ENCODE measurements around the gene RELL1.

The RELL1 gene

DNA sequence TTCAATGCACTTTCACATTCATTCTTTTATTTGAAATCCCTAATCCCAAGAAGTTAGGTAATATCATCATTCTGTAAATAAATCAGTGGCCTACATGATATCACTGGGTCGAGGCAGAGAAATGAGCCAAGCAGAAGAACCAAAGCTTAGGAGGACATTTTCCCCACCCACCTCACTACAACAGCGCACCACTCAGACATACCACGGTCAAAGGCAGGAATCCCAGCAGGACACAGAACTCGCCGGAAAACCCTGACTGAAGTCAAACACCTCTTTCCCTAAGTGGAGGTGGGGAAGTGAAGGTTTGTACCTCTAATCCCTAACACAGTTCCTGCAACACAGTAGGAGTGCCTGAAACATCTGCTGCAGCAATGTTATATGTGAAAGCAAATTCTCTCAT, 21.5 kb downstream of the RELL1 start:
- no peak for DNase-seq

- no peak for DNase-seq
Observed at GRCh38 chr4:37663552-37663951, 22.6 kb downstream of the RELL1 start.

- peak; percentile 47 to 65 for DNase-seq
Observed at GRCh38 chr4:37662861-37663390, 23.2 kb downstream of the RELL1 start.

DNA sequence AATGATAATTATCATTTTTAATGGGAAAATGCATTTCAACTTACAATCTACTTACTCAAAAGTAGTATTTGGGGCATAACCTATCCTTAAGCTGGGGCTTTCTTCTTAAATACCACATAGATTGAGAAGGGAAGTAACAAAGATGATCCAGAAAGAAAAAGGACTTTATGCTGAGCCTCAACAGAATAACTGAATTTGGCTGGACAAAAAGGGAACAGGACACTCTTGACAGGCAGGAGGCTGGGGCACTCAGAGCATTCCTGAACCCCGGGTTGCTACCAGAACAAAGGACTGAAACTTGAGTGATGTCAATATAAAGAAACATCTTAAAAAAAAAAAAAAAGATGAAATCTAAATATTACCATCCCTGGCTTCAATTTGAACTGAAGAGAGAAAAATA, 23.9 kb downstream of the RELL1 start:
- no peak for DNase-seq

DNA sequence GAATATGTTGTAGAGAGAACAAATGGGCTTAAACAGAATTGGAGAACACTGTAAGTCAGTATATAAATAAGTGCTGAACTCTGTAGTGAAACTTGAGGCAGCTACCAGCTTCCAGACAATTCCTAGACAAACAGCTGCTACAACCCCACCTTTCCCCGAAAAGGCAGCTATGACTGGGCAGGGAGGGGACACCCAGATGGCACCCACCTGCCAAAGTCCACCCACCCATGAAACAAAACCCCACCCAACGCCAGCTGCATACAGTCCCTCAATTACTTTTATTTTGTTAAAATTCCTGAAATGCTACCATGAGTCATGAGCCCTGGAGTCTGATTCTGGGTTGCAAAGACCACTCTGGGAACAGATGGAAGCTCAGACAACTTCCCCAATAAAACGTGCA, 24.4 kb downstream of the RELL1 start:
- no peak for DNase-seq

- DNase-seq, result no peak
Observed at GRCh38 chr4:37659696-37660095, 26.5 kb downstream of the RELL1 start.

DNA sequence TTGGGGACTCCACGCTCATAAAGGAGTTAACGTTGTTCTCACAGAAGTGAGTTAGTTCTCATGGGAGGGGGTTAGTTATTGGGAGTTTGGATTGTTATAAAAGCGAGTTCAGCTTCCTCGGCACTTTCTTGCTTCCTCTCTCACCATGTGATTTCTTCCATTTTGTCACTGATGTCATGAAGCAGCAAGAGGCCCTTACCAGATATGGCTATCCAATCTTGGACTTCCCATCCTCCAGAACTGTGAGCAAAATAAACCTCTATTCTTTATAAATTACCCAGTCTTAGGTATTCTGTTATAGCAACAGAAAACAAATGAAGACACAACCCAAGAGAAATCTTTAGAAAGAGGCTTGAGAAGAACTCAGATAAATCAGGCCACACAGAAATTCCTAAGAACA, 29.5 kb downstream of the RELL1 start:
- no peak for DNase-seq

DNA sequence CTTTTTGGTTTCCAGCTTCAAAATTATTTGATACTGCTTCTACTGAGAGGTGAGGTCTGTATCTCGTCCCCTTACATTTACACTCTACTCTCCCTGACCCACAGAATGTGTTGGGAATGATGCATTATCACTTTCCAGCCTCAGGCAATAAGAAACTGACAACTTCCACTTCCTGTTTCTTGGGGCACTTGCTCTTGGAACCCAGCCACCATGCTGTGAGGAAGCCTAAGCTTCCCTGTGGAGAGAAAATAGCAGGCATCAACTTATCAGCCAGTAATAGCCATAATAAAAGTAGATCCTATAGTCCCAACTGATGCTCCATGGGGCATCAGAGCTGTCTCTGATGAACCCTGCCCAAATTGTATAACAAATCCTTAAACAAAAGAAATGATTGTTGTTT, 32.6 kb downstream of the RELL1 start:
- DNase-seq, result no peak

- no peak for DNase-seq
Observed at GRCh38 chr4:37652747-37653527, 33.2 kb downstream of the RELL1 start.

DNA sequence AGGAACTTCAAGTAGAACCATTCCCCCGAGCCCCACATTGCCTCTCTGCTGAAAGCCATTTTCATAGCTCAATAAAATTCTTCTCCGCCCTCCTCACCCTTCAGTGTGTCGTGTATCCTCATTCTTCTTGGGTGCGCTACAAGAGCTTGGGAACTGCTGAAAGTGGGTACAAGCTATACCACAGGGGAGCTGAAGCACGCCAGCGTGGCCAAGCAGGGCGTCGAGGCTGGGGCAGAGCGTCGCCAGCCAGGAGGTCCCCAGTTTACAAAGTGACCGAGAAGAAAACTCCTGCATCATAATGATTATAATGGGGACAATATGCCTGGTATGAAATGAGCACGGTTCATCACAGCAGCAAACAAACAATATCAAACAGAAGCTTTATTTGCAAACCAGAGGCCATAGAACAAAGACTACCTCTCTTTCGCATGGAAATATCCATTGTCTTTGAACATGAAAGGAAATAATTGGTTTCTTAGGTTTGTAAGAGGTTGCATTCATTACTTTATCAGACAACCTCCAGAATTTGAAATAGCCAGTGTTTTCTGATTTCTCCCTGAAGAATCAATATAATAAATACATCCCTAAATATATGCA, 34.3 kb downstream of the RELL1 start:
- DNase-seq, result no peak

- no peak for DNase-seq
Observed at GRCh38 chr4:37650481-37650880, 35.7 kb downstream of the RELL1 start.

DNA sequence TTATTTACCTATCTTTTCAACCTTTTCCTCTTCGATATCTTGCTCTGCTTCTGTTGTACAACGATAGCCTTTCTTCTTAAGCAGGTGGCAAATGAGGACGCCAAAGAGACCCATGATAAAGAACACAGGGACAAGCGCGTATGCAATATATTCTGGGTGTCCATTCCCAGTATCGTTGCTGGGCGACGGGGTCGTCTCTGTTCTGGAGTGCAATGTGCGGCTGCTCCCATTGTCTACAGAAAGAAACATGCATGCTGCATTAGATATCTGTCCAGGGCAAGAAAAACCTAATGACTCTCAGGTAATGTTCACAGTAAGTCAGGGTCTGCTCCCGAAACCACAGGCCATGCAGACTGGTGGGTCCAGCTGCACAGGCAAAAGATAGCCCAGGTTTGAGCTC, 36.9 kb downstream of the RELL1 start:
- no peak for DNase-seq

DNA sequence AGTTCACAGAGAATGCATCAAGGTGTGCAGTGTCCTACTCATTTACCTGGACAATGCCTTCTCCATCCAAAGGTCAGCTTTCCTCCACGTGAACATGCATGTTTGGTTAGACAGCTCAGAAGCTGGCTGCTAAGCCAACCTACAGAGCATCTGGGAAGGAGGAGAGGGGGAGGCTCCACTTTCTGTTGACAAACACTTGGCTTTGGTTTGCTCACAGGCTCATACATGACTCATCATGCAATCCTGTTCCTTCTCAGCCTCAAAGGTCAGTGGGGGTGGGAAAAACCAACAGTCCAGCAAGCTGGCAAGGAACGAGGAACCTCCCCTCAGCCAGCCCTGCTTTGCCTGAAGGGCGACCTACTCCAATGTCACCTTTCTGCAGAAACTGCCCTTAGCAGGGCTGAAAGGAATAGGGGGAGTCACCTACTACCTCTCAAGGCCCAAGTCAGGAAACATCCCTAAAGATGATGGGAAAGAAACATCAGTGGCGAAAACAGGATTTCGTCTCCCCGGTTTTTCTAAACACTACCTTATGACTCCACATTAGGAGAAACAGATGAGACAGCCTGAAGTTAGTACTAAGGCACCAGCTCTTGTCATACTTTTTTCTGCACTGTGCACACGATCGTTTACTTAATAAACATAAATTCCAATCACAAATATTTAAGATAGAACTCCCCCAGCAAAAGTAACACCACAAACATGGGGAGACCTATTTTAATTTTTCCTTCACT, 37.9 kb downstream of the RELL1 start:
- no peak for DNase-seq

DNA sequence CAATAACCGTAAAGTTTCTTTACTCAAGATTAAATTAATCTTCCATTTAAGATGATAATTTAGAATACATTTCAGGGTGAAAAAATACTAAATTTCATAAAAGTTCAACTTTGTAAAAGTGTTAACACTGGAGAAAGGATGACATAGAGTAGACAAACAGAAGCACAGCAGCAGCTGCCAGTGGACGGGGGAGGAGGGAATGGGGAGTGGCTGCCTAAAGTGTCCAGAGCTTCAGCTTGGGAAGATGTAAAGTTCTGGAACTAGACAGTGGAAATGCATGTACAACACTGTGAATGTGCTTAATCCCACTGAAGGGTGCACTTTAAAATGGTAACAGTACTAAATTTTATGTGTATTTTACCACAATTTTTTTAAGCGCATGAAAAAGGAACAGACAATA, 39.9 kb downstream of the RELL1 start:
- no peak for DNase-seq

GRCh38 chr4:37645736-37646135, 40.4 kb downstream of the RELL1 start:
- DNase-seq, result no peak

- DNase-seq, result no peak
Observed at GRCh38 chr4:37644962-37645361, 41.2 kb downstream of the RELL1 start.

GRCh38 chr4:37641886-37642849, 44.0 kb downstream of the RELL1 start:
- no peak for DNase-seq

GRCh38 chr4:37641352-37641751, 44.8 kb downstream of the RELL1 start:
- no peak for DNase-seq

DNA sequence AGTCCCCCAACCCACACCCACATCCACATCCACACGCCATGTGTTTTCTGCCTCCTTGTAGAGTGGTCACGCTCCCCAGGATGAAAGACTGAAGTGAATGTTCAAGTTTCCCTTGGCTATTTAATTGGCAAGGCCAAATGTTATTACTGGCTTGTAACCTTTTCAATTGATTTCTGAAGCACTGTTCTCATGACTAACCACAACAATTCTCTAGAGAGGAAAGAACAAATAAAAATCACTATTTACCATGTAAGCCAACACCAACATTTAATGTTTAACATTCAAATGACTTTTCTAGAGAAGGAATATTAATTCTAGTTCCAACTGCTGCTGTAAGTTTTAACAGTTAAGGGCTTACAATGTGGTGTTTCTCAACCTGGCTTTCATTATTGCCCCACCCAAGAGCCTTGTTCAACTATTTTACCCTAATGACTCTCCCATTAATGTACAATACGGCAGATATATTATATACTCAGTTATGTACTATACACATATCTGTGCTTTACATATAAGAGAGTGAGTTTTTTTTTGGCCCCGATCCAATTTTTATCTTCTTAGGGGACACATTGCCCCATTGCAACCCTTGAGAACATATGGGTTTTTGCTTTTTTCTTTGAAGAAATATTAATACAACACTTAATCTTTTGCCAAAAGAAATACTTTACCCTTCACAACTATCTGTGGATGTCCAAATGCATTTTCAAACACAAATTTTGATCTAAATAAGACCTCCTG, 46.5 kb downstream of the RELL1 start:
- no peak for DNase-seq

DNA sequence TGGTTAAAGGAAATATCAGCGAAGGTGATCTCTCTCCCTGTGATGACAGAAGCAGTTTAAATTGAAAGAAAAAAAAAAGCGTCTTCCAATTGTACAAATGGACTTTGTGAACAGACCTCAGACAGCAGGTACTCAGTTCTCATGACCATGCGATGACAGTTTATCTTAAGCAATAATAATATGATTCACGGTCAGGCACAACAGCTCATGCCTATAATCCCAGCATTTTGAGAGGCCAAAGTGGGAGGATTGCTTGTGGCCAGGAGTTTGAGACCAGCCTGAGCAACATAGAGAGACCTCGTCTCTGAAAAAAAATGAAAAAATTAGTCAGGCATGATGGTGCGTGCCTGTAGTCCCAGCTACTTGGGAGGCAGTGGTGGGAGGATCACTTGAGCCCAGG, 51.0 kb downstream of the RELL1 start:
- DNase-seq, result no peak

DNA sequence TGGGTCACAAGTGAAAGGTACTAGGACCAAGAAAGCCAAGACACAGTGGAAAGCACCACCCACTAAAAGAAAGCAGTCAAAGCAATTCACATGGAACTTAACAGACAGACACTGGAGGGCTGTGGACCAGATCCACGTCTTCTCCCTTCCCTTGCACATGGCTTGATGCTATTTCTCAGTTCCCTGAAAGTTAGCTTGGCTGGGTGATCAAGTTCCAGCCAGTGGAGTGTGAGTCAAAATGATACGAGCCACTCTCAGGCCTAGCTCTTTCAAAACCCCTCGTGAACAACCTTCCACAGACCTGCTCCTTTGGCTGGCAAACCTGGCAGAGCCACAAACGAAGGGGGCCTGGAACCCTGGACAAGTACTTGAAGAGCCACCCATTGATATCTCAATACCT, 52.0 kb downstream of the RELL1 start:
- DNase-seq, result no peak

DNA sequence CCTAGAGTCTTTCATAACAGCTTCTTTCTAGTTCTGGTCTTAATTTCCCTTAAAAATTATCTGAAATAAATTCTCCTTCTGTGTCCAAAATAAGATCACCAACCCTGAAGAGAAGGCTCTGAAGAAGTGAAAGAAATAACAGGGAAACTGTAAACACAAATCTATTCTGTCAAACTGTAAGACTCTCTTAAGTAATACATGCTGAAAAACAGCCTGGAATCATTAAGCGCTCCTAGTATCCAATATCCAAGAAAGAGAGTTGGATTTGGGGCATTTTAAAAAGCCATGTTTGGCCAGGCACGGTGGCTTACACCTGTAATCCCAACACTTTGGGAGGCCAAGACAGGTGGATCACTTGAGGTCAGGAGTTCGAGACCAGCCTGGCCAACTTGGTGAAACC, 53.3 kb downstream of the RELL1 start:
- DNase-seq, result no peak

Measured in NCI-H187 (cell line).